HepG2 (cell line): Measurements from ENCODE around the gene AMIGO3. TPM values are rescaled to one million over a fixed set of nuclear protein-coding genes. Genes with fewer than 3 reads are reported as not detected.
A peak's percentile ranks its signal among the peaks of the same experiment; 100 is the strongest.

Experiments
- ARNTL ChIP-seq: sonication (generic); formaldehyde crosslinking; IDR thresholded peaks from 2 replicates; pipeline ENCODE4 v1.4.0; 2020; ENCODE audit warnings: mild to moderate bottlenecking, missing genetic modification reagents
- ELF3 ChIP-seq: IDR thresholded peaks from 2 replicates; pipeline ENCODE4 v1.6.1; 2016; ENCODE audit warnings: missing genetic modification reagents, missing compliant biosample characterization
- FOXA1 ChIP-seq, 2 experiments: fragments of 450-650 bp in 1 of 2; sonication (generic) in 1 of 2; formaldehyde crosslinking in 1 of 2; IDR thresholded peaks; 2 replicates each; pipeline versions ENCODE4 v1.4.0 to v1.6.1; 2016 to 2020; ENCODE audit warnings: missing genetic modification reagents in 1 of 2
- FOXA3 ChIP-seq: IDR thresholded peaks from 2 replicates; pipeline ENCODE4 v1.6.1; 2016; ENCODE audit warnings: missing genetic modification reagents, missing compliant biosample characterization
- KLF9 ChIP-seq: IDR thresholded peaks from 2 replicates; pipeline ENCODE4 v1.6.1; 2016; ENCODE audit warnings: low read depth
- MTA1 ChIP-seq: sonication (generic); formaldehyde crosslinking; IDR thresholded peaks from 2 replicates; pipeline ENCODE4 v1.4.0; 2020; ENCODE audit warnings: missing genetic modification reagents, mild to moderate bottlenecking, borderline replicate concordance
- MTA3 ChIP-seq: sonication (generic); formaldehyde crosslinking; IDR thresholded peaks from 2 replicates; pipeline ENCODE4 v1.4.0; 2020; ENCODE audit warnings: missing genetic modification reagents
- NFKBIZ ChIP-seq: IDR thresholded peaks from 2 replicates; pipeline ENCODE4 v1.6.1; 2018; ENCODE audit warnings: missing genetic modification reagents, missing compliant biosample characterization
- ZC3H13 ChIP-seq: sonication (generic); formaldehyde crosslinking; IDR thresholded peaks from 2 replicates; pipeline ENCODE4 v1.8.1; 2023; ENCODE audit warnings: mild to moderate bottlenecking, missing genetic modification reagents, moderate library complexity
- ZNF430 ChIP-seq: sonication (generic); formaldehyde crosslinking; IDR thresholded peaks from 2 replicates; pipeline ENCODE4 v1.9.0; 2021; ENCODE audit warnings: mild to moderate bottlenecking, missing genetic modification reagents
- ZNF879 ChIP-seq: sonication (generic); formaldehyde crosslinking; IDR thresholded peaks from 2 replicates; pipeline ENCODE4 v1.8.1; 2023; ENCODE audit warnings: missing genetic modification reagents
- polyA plus RNA-seq, 8 experiments: library from polyadenylated mRNA; depleted of rRNA in 3 of 8; stranded (reverse) in 7 of 8; unstranded in 1 of 8; fragments of >200 nt; fragmentation: Illumina TruSeq in 4 of 8; extraction: Trizol in 4 of 8; gene quantifications; 2 replicates each; pipeline versions ENCODE4 v1.2.1 to v1.2.3, GENCODE V29; 2011 to 2016; ENCODE audit warnings: low read depth in 4 of 8, missing spikeins in 1 of 8, mixed read lengths in 1 of 8; ENCODE audit not compliant: insufficient read depth in 1 of 8
- total RNA-seq, 5 experiments: library from RNA; depleted of rRNA; stranded (reverse); fragments of >200 nt; fragmentation: Illumina TruSeq; extraction: Trizol; gene quantifications; 2 replicates each; pipeline ENCODE4 v1.2.3, GENCODE V29; 2016; ENCODE audit warnings: low read depth in 1 of 5
- TF ChIP-seq, protein P1 (sequence below): sonication (generic); formaldehyde crosslinking; IDR thresholded peaks from 2 replicates; pipeline ENCODE4 v1.4.0; 2020; ENCODE audit warnings: low read depth, missing genetic modification reagents
- TF ChIP-seq, protein P2 (sequence below): IDR thresholded peaks from 2 replicates; pipeline ENCODE4 v1.6.1; 2012; ENCODE audit warnings: low read length, improper control_type of control experiment
- TF ChIP-seq, protein P3 (sequence below): sonication (generic); formaldehyde crosslinking; IDR thresholded peaks from 2 replicates; pipeline ENCODE4 v1.5.0; 2020; ENCODE audit warnings: mild to moderate bottlenecking, missing genetic modification reagents, borderline replicate concordance

The AMIGO3 gene
- total and polyA plus RNA-seq, 2 of the 13 experiments (the other 11 are each of a cell fraction or from before 2014, with no cell fraction given): 0.35 TPM; not detected in 1

DNA sequence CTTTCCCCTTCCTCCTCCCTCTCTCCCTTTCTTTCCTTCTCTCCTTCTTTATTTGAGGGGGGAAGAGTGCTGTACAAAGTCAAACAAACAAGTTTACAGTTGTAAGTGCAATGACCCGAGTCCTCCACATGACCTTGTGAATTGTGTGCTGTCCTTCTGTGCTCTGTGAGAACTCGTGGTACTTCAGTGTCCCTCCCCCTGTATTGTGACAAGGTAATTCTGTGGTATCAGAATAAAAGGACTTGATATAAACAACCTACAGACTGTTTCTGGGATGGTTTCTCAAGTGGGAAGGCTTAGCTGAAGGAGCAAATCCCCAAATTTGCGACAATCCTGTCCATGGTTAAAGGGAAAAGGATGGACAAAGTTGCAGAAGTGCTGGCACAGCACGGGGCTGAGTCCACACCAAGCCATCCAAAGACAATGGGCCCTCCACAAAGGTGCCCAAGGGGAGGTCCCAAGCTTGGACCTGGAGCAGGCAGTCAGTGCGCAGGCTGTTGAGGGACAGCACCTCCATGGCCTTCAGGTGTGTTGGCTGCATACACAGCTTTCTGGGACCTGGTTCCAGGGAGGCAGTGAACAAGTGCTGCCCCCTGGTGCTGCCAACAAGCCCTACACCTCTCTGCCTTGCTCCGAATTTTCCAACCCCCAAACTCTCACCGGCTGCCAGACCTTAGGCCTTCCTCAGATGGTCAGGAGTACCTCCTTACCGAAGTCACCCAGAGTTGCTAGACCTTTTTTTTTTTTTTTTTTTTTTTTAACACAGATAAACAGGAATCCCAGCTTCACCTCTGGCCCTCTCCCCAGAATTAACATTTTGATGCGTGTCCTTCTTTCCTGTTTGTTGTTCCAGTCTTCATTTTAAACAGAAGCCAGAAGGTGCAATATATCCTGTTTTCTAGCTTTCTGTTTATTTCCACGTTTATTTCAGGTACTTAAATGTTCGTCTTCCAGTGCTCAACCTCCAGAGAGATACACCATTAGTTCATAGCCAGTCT, 47.9 kb downstream of the AMIGO3 start (continued):
- TF ChIP-seq, protein P1, sequence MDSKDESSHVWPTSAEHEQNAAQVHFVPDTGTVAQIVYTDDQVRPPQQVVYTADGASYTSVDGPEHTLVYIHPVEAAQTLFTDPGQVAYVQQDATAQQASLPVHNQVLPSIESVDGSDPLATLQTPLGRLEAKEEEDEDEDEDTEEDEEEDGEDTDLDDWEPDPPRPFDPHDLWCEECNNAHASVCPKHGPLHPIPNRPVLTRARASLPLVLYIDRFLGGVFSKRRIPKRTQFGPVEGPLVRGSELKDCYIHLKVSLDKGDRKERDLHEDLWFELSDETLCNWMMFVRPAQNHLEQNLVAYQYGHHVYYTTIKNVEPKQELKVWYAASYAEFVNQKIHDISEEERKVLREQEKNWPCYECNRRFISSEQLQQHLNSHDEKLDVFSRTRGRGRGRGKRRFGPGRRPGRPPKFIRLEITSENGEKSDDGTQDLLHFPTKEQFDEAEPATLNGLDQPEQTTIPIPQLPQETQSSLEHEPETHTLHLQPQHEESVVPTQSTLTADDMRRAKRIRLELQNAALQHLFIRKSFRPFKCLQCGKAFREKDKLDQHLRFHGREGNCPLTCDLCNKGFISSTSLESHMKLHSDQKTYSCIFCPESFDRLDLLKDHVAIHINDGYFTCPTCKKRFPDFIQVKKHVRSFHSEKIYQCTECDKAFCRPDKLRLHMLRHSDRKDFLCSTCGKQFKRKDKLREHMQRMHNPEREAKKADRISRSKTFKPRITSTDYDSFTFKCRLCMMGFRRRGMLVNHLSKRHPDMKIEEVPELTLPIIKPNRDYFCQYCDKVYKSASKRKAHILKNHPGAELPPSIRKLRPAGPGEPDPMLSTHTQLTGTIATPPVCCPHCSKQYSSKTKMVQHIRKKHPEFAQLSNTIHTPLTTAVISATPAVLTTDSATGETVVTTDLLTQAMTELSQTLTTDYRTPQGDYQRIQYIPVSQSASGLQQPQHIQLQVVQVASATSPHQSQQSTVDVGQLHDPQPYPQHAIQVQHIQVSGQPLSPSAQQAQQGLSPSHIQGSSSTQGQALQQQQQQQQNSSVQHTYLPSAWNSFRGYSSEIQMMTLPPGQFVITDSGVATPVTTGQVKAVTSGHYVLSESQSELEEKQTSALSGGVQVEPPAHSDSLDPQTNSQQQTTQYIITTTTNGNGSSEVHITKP (CRISPR knock-in tag): no peak
- TF ChIP-seq FOXA3 (CRISPR knock-in tag): peak; percentile 86
- no peak for TF ChIP-seq MTA3
- peak; percentile 59; the same call in 1 of the 2 replicates for TF ChIP-seq ELF3 (CRISPR knock-in tag)
- TF ChIP-seq ARNTL (CRISPR knock-in tag): peak; percentile 68; the same call in 1 of the 2 replicates
- peak; percentile 43; the same call in 1 of the 2 replicates for TF ChIP-seq MTA1 (CRISPR knock-in tag)
- no peak for TF ChIP-seq KLF9 (CRISPR knock-in tag)
- TF ChIP-seq, protein P2, sequence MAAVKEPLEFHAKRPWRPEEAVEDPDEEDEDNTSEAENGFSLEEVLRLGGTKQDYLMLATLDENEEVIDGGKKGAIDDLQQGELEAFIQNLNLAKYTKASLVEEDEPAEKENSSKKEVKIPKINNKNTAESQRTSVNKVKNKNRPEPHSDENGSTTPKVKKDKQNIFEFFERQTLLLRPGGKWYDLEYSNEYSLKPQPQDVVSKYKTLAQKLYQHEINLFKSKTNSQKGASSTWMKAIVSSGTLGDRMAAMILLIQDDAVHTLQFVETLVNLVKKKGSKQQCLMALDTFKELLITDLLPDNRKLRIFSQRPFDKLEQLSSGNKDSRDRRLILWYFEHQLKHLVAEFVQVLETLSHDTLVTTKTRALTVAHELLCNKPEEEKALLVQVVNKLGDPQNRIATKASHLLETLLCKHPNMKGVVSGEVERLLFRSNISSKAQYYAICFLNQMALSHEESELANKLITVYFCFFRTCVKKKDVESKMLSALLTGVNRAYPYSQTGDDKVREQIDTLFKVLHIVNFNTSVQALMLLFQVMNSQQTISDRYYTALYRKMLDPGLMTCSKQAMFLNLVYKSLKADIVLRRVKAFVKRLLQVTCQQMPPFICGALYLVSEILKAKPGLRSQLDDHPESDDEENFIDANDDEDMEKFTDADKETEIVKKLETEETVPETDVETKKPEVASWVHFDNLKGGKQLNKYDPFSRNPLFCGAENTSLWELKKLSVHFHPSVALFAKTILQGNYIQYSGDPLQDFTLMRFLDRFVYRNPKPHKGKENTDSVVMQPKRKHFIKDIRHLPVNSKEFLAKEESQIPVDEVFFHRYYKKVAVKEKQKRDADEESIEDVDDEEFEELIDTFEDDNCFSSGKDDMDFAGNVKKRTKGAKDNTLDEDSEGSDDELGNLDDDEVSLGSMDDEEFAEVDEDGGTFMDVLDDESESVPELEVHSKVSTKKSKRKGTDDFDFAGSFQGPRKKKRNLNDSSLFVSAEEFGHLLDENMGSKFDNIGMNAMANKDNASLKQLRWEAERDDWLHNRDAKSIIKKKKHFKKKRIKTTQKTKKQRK: no peak
- TF ChIP-seq ZC3H13 (CRISPR knock-in tag): 0 out of 2 replicates have a peak, but pooled peaks have one; percentile 38
- TF ChIP-seq, protein P3, sequence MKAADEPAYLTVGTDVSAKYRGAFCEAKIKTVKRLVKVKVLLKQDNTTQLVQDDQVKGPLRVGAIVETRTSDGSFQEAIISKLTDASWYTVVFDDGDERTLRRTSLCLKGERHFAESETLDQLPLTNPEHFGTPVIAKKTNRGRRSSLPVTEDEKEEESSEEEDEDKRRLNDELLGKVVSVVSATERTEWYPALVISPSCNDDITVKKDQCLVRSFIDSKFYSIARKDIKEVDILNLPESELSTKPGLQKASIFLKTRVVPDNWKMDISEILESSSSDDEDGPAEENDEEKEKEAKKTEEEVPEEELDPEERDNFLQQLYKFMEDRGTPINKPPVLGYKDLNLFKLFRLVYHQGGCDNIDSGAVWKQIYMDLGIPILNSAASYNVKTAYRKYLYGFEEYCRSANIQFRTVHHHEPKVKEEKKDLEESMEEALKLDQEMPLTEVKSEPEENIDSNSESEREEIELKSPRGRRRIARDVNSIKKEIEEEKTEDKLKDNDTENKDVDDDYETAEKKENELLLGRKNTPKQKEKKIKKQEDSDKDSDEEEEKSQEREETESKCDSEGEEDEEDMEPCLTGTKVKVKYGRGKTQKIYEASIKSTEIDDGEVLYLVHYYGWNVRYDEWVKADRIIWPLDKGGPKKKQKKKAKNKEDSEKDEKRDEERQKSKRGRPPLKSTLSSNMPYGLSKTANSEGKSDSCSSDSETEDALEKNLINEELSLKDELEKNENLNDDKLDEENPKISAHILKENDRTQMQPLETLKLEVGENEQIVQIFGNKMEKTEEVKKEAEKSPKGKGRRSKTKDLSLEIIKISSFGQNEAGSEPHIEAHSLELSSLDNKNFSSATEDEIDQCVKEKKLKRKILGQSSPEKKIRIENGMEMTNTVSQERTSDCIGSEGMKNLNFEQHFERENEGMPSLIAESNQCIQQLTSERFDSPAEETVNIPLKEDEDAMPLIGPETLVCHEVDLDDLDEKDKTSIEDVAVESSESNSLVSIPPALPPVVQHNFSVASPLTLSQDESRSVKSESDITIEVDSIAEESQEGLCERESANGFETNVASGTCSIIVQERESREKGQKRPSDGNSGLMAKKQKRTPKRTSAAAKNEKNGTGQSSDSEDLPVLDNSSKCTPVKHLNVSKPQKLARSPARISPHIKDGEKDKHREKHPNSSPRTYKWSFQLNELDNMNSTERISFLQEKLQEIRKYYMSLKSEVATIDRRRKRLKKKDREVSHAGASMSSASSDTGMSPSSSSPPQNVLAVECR (CRISPR knock-in tag): peak; percentile 62; the same call in 1 of the 2 replicates
- no peak for TF ChIP-seq FOXA1 (IDR thresholded peaks at IDR 0.05)
- TF ChIP-seq FOXA1 (CRISPR knock-in tag; IDR thresholded peaks at IDR 0.05): peak; percentile 43; the same call in 1 of the 2 replicates
- 0 out of 2 replicates have a peak, but pooled peaks have one; percentile 37 for TF ChIP-seq NFKBIZ (CRISPR knock-in tag)
- TF ChIP-seq ZNF879 (CRISPR knock-in tag): 0 out of 2 replicates have a peak, but pooled peaks have one; percentile 38
- TF ChIP-seq ZNF430 (CRISPR knock-in tag): no peak
